K562 (cell line): ENCODE results near the gene NUDT21. TPM values are rescaled to one million over a fixed set of nuclear protein-coding genes. Genes with fewer than 3 reads are reported as not detected.

Source experiments
- ATAC-seq: fragments of 200-7000 bp; cut with Tn5 transposase; 3 replicates; pipeline ENCODE4 v1.9.1; 2020; ENCODE audit warnings: moderate library complexity
- BruUV-seq: library from RNA; stranded (reverse); fragments of 400-500 nt; replicated peaks from 2 replicates; lab custom pipeline; 2021; lab: Mats Ljungman, UMichigan
- CTCF ChIA-PET: fragments of 300-600 bp; formaldehyde crosslinking; extraction: SDS; loops from one replicate; lab custom pipeline; 2021; ENCODE audit warnings: low intra/inter-chr PET ratio; lab: Yijun Ruan, JAX
- POLR2A ChIA-PET: fragments of 300-600, 350-650 bp; sonication (Branson Sonifier 250); formaldehyde crosslinking; extraction: SDS; loops from one replicate; lab custom pipeline; 2021; ENCODE audit warnings: antibody characterized with exemption, inconsistent platforms; lab: Yijun Ruan, JAX
- DNase-seq, 4 experiments: peaks; one replicate each; pipeline versions ENCODE4 v3.0.0 to v3.0.0-alpha.2; 2011 to 2018; ENCODE audit warnings: low spot score in 3 of 4, mixed read lengths in 3 of 4; ENCODE audit errors: extremely low read depth in 1 of 4
- FAIRE-seq: peaks from 2 replicates; lab custom pipeline; 2011; peaks lifted over from hg19 to GRCh38; lab: Jason Lieb, UNC
- H2AFZ ChIP-seq: 2 replicates; pipeline ENCODE4 v1.6.0; 2011; ENCODE audit warnings: low read depth, low read length, control low read depth, inconsistent platforms
- H3K27ac ChIP-seq: fragments of 200-600 bp; 3 replicates; pipeline ENCODE4 v1.8.0; 2011; ENCODE audit warnings: low read depth, mild to moderate bottlenecking, control low read depth, inconsistent platforms, low read length, moderate library complexity, mixed read lengths; ENCODE audit errors: extremely low read depth
- H3K27me3 ChIP-seq, 2 experiments: fragments of 300-600 bp in 1 of 2; 2 replicates in 1 of 2; 3 replicates in 1 of 2; pipeline versions ENCODE4 v1.6.0 to v1.8.0; 2011; ENCODE audit warnings: inconsistent platforms in 2 of 2, low read length in 2 of 2, mild to moderate bottlenecking in 1 of 2, mixed read lengths in 1 of 2, moderate library complexity in 1 of 2; ENCODE audit not compliant: control insufficient read depth in 2 of 2, insufficient read depth in 2 of 2
- H3K36me3 ChIP-seq: fragments of 300-600 bp; 3 replicates; pipeline ENCODE4 v1.8.0; 2011; ENCODE audit warnings: mild to moderate bottlenecking, low read length, inconsistent platforms; ENCODE audit not compliant: control insufficient read depth, insufficient read depth
- H3K4me1 ChIP-seq, 2 experiments: fragments of 200-600 bp in 1 of 2; replicated peaks in 1 of 2; 2 replicates in 1 of 2; 3 replicates in 1 of 2; pipeline versions ENCODE4 v1.5.1 to v1.8.0; 2011; ENCODE audit warnings: inconsistent platforms in 2 of 2, low read length in 2 of 2, mild to moderate bottlenecking in 1 of 2, mixed read lengths in 1 of 2, moderate library complexity in 1 of 2; ENCODE audit not compliant: control insufficient read depth in 2 of 2, insufficient read depth in 2 of 2
- H3K4me2 ChIP-seq: 2 replicates; pipeline ENCODE4 v1.6.1; 2011; ENCODE audit warnings: low read length, control low read depth, inconsistent platforms, mixed read lengths; ENCODE audit not compliant: insufficient read depth
- H3K4me3 ChIP-seq: fragments of 200-600 bp; sonication (generic), shearing (Covaris generic); 2 replicates; pipeline ENCODE4 v1.5.1; 2016; ENCODE audit warnings: control low read depth, inconsistent platforms
- H3K79me2 ChIP-seq: fragments of 200-600 bp; 3 replicates; pipeline ENCODE4 v1.8.0; 2011; ENCODE audit warnings: low read length, inconsistent platforms; ENCODE audit not compliant: control insufficient read depth, insufficient read depth
- H3K9ac ChIP-seq, 2 experiments: 2 replicates each; pipeline versions ENCODE4 v1.6.0 to v1.6.1; 2011; ENCODE audit warnings: low read depth in 2 of 2, low read length in 2 of 2, control low read depth in 1 of 2, inconsistent platforms in 1 of 2, mild to moderate bottlenecking in 1 of 2, mixed read lengths in 1 of 2; ENCODE audit not compliant: insufficient read depth in 1 of 2
- H3K9me1 ChIP-seq: one replicate; pipeline ENCODE4 v1.6.0; 2011; ENCODE audit warnings: inconsistent platforms, mild to moderate bottlenecking, low read length, moderate library complexity; ENCODE audit not compliant: control insufficient read depth, insufficient read depth
- H3K9me3 ChIP-seq: replicated peaks from 2 replicates; pipeline ENCODE4 v1.5.1; 2011; ENCODE audit warnings: low read depth, low read length, inconsistent platforms; ENCODE audit not compliant: control insufficient read depth, insufficient read depth
- H4K20me1 ChIP-seq: replicated peaks from 2 replicates; pipeline ENCODE4 v1.6.1; 2011; ENCODE audit warnings: low read length, inconsistent platforms, mixed read lengths; ENCODE audit not compliant: control insufficient read depth, insufficient read depth
- ATF3 ChIP-seq, 2 experiments: fragments of 450-650 bp in 1 of 2; sonication (generic) in 1 of 2; formaldehyde crosslinking in 1 of 2; IDR thresholded peaks in 1 of 2; conservative IDR thresholded peaks in 1 of 2; 2 replicates each; pipeline versions ENCODE4 v1.6.1 to v1.8.1; 2016 to 2023; ENCODE audit warnings: mild to moderate bottlenecking in 2 of 2, moderate library complexity in 2 of 2, inconsistent platforms in 1 of 2, missing genetic modification reagents in 1 of 2
- BACH1 ChIP-seq: fragments of 200-800 bp; sonication (Bioruptor generic); IDR thresholded peaks from 2 replicates; pipeline ENCODE4 v1.6.1; 2016; ENCODE audit warnings: missing genetic modification characterization, missing compliant biosample characterization
- BMI1 ChIP-seq: fragments of 150-350 bp; IDR thresholded peaks from 2 replicates; pipeline ENCODE4 v1.6.1; 2014; ENCODE audit warnings: low read length
- ETS1 ChIP-seq: conservative IDR thresholded peaks from 2 replicates; pipeline ENCODE4 v1.6.1; 2011; ENCODE audit warnings: low read depth, mild to moderate bottlenecking, low read length; ENCODE audit not compliant: control insufficient read depth
- MYBL2 ChIP-seq, 2 experiments: fragments of 450-650 bp in 1 of 2; sonication (generic) in 1 of 2; formaldehyde crosslinking in 1 of 2; IDR thresholded peaks; 2 replicates each; pipeline versions ENCODE4 v1.6.1 to v1.8.1; 2017 to 2022; ENCODE audit warnings: borderline replicate concordance in 1 of 2, inconsistent platforms in 1 of 2, low read depth in 1 of 2, mild to moderate bottlenecking in 1 of 2, missing genetic modification reagents in 1 of 2, moderate library complexity in 1 of 2
- SP2 ChIP-seq: IDR thresholded peaks from 2 replicates; pipeline ENCODE4 v1.6.1; 2011; ENCODE audit warnings: mild to moderate bottlenecking, low read depth, low read length, moderate library complexity; ENCODE audit not compliant: poor library complexity, severe bottlenecking; ENCODE audit errors: extremely low read depth
- ZNF707 ChIP-seq: fragments of 250-450 bp; sonication (Bioruptor Pico); conservative IDR thresholded peaks from 2 replicates; pipeline ENCODE4 v1.8.0; 2022; ENCODE audit warnings: inconsistent platforms, mild to moderate bottlenecking, moderate library complexity
- WGBS: fragments of 100-300 bp; shearing (Covaris generic); methylation state at CpG from one replicate; pipeline ENCODE4 v1.1.6; 2016; ENCODE audit warnings: low coverage, mixed read lengths; ENCODE audit not compliant: insufficient coverage; ENCODE audit errors: missing lambda C conversion rate; 5-methylcytosine and 5-hydroxymethylcytosine counted together
- in situ Hi-C: fragments of 300-500 bp; cut with MboI; formaldehyde crosslinking; loops from 4 replicates; pipeline ENCODE4 v1.15.0; 2018; ENCODE audit warnings: inconsistent platforms, mixed read lengths
- intact Hi-C: fragments of 100-400 bp; cut with micrococcal nuclease; formaldehyde crosslinking; loops from 2 replicates; pipeline ENCODE4 v1.14.2; 2022
- polyA plus RNA-seq, 8 experiments: library from polyadenylated mRNA; depleted of rRNA in 4 of 8; stranded (reverse) in 5 of 8; unstranded in 3 of 8; fragments of >200 nt; fragmentation: Nextera tagmentation in 2 of 8; fragmentation: Illumina TruSeq in 1 of 8; extraction: Ambion mirVana in 2 of 8; extraction: Trizol in 1 of 8; gene quantifications; 2 replicates each; pipeline versions ENCODE4 v1.2.1 to v1.2.3, GENCODE V29; 2011 to 2014; ENCODE audit warnings: inconsistent platforms in 1 of 8, missing spikeins in 1 of 8
- total RNA-seq, 7 experiments: library from RNA; depleted of rRNA in 6 of 7; stranded (reverse); fragments of >200 nt in 6 of 7; fragmentation: Illumina TruSeq in 2 of 7; extraction: Trizol in 2 of 7; gene quantifications; 2 replicates each; pipeline versions ENCODE4 v1.2.1 to v1.2.3, GENCODE V29; 2011 to 2021; ENCODE audit warnings: low replicate concordance in 1 of 7

The NUDT21 gene
- total and polyA plus RNA-seq, 9 of the 15 experiments (the other 6 are each of a cell fraction or from before 2014, with no cell fraction given), result 62.4 to 218 (median 121) TPM

GRCh38 chr16:56447286-56447685 lies 3.8 kb downstream of the NUDT21 start (continued):
- no peak for TF ChIP-seq ETS1
- no peak for TF ChIP-seq ATF3 (IDR thresholded peaks at IDR 0.05)
- no peak for TF ChIP-seq ATF3 (CRISPR knock-in tag; conservative IDR thresholded peaks at IDR 0.05)

GRCh38 chr16:56438038-56438437 lies 13.1 kb downstream of the NUDT21 start:
- H2AFZ ChIP-seq, result no peak overlapping the region
- FAIRE-seq, result no peak
- CTCF ChIA-PET, result no interaction called here

More at GRCh38 chr16:56438038-56438437, 13.1 kb downstream of the NUDT21 start:
- no peaks in the 10 kb centered on the region for H3K4me1 ChIP-seq
- H3K9me3 ChIP-seq, result no peaks in the 10 kb centered on the region
- ATAC-seq (no peak), DNase-seq (no peak)
- TF ChIP-seq MYBL2 (IDR thresholded peaks at IDR 0.05; ENCODE audit: low read depth), result no peak
- no peak for TF ChIP-seq MYBL2 (CRISPR knock-in tag; IDR thresholded peaks at IDR 0.05; ENCODE audit: borderline replicate concordance)
- TF ChIP-seq BACH1, result no peak
- no peak for TF ChIP-seq ZNF707 (CRISPR knock-in tag)
- TF ChIP-seq BMI1, result no peak
- TF ChIP-seq SP2, result no peak
- peaks cover 82% of the 10 kb centered on the region for H3K36me3 ChIP-seq
- no peak overlapping the region for H3K27ac ChIP-seq
- POLR2A ChIA-PET, result interaction anchor here (0.7 to 1.3 kb wide), 4 partner anchors 13 to 28 kb away, joined by 3 to 7 read pairs (median 4); partner anchors contain the start of genes NUDT21 and OGFOD1
- H3K9ac ChIP-seq, result no peak overlapping the region
- H4K20me1 ChIP-seq, result no peaks in the 10 kb centered on the region
- 0 out of 3 replicates have a peak, but pooled peaks cover 9% of the 10 kb centered on the region for H3K79me2 ChIP-seq
- H3K4me3 ChIP-seq, result no peak overlapping the region
- intact Hi-C loops (no loop called here), in situ Hi-C loops (no loop called here)
- H3K4me2 ChIP-seq, result no peak overlapping the region
- H3K27me3 ChIP-seq, result no peaks in the 10 kb centered on the region
- no TSS peak for BruUV-seq
- H3K9me1 ChIP-seq, result no peaks in the 10 kb centered on the region
- WGBS, result 92% methylated on average over 1 of the region's 1 CpG
